Posterior vena cava (tissue), 2 donors: ENCODE results near the gene ACSL4. TPM values are rescaled to one million over a fixed set of nuclear protein-coding genes. Genes with fewer than 3 reads are reported as not detected.

Experiments used
- DNase-seq: peaks from one replicate; pipeline ENCODE4 v3.0.0-alpha.2; 2020; ENCODE audit warnings: low spot score
- intact Hi-C, 2 donors: fragments of 100-400 bp; cut with DNase I; formaldehyde crosslinking; loops; one replicate each; pipeline versions ENCODE4 v1.14.1 to v1.14.2; 2022 to 2023
- total RNA-seq, 2 donors: library from RNA; stranded (reverse); fragmentation: NEBNext Ultra II Directional; extraction: Animal tissue kit (Norgen Biotek cat#: 25700); gene quantifications; one replicate each; pipeline ENCODE4 v1.2.1, GENCODE V29; 2021
- donor health status: DM: yes; HTN: yes; CAD: no.
- donor health status: DM: yes; HTN: yes; CAD: no.

ACSL4 gene
- total RNA-seq, 2 donors from 2014 or later = 45.3 to 62.7 TPM

- intact Hi-C loops = no loop called here
These were observed 106.4 kb downstream of the ACSL4 start for GRCh38 chrX:109626637-109627036.

GRCh38 chrX:109624641-109625616 lies 108.1 kb downstream of the ACSL4 start, which contains the start of gene KCNE5:
Gene KCNE5 (minus strand): TSS chrX:109625172. CDS start chrX:109625020, 152 bp downstream.
- intact Hi-C loops = no loop called here
- peak; percentile 78 for DNase-seq

More at GRCh38 chrX:109626637-109627036, 106.4 kb downstream of the ACSL4 start:
- DNase-seq = no peak

GRCh38 chrX:109623997-109624396 lies 109.1 kb downstream of the ACSL4 start:
- DNase-seq = no peak

DNA sequence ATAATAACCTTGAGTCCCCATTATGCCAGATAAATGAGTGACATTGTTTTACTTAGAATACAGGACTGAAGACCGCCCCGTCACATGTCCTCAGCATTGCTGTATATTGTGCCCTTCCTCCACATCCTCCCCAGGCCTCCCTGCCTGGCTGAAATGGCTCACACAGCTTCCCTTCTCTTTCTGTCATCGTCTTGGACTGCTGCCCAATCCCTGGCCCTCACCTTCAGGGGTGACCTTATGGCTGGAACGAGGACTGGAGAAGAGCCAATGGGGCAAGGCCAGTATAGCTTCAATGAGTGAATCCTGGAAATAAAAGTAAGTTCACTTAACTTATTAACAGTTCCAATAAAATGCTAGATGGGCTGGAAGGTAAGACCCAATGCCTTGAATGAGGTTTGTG lies 110.8 kb downstream of the ACSL4 start:
- intact Hi-C loops = no loop called here
- DNase-seq = no peak

More at GRCh38 chrX:109623997-109624396, 109.1 kb downstream of the ACSL4 start:
- intact Hi-C loops = no loop called here

- intact Hi-C loops = no loop called here
- DNase-seq = no peak
These were observed 113.3 kb downstream of the ACSL4 start for GRCh38 chrX:109619771-109620170.

GRCh38 chrX:109614951-109615350 lies 118.1 kb downstream of the ACSL4 start:
- intact Hi-C loops = no loop called here
- no peak for DNase-seq

- DNase-seq = no peak
- intact Hi-C loops = no loop called here
These were observed 131.6 kb downstream of the ACSL4 start for GRCh38 chrX:109601486-109601885.

DNA sequence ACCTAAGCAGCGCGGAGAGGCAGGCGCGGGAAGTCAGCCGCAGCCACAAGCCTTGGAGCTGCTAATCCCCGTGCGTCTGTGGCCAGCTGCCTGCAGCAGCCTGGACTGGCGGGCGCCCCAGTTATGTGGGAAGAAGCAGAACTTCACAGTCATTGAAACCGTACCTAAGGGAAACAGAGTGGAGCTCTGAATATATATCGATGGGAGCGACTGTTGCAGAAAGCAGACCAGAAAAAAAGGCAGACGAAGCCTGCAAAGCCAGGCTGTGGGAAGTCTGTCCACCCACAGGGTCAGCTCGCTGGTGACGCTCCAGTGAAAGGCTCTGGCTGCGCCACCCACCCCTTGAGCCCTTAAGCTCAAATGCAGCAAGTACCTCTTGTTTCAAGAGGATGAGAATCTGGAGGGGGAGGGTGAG lies 132.8 kb downstream of the ACSL4 start:
- no peak for DNase-seq

GRCh38 chrX:109596015-109596414 lies 137.0 kb downstream of the ACSL4 start:
- intact Hi-C loops = loop anchor here in 1 of 2 donors (10.0 kb wide), 1 partner anchor 1251 kb away; no protein-coding TSS in a partner anchor

More for the DNA sequence above, 132.8 kb downstream of the ACSL4 start:
- intact Hi-C loops = no loop called here

More at GRCh38 chrX:109596015-109596414, 137.0 kb downstream of the ACSL4 start:
- DNase-seq = no peak

Other genes with a start within 250 kb of the ACSL4 start
- 1 to 10 TPM; 6.0 to 6.7 TPM for gene NXT2, start 196.4 kb downstream of the ACSL4 start, total RNA-seq
- under 1 TPM in 1 of 2 donors, not detected in 1; 0.29 TPM for gene KCNE5, start 108.1 kb downstream of the ACSL4 start, total RNA-seq